Measurements from ENCODE around the gene KCND2. TPM values are rescaled to one million over a fixed set of nuclear protein-coding genes. Genes with fewer than 3 reads are reported as not detected.

KCND2 gene
- total and polyA plus RNA-seq, 2 of the 8 experiments (the other 6 are each of a cell fraction or from before 2014, with no cell fraction given): 4.6 to 7.7 TPM

- H3K27ac ChIP-seq (ENCODE audit: low read depth, low read length): no peak overlapping the region
- H3K56ac ChIP-seq (replicated peaks; ENCODE audit: insufficient read length, low read depth, low read length): no peak overlapping the region
- H3K23ac ChIP-seq (ENCODE audit: insufficient read length): no peak overlapping the region
- no peak for FAIRE-seq
- H3K4me2 ChIP-seq (ENCODE audit: insufficient read depth in 1 of 2, low read depth in 2 of 2, low read length in 2 of 2): no peak overlapping the region
- H3K79me1 ChIP-seq (ENCODE audit: low read depth, low read length): no peaks in the 10 kb centered on the region
- no peak overlapping the region for H2BK15ac ChIP-seq (ENCODE audit: low read length)
- H2BK12ac ChIP-seq (ENCODE audit: low read depth, low read length): no peak overlapping the region
- no peak for DNase-seq (ENCODE audit: low read depth in 1 of 2, low spot score in 2 of 2)
- H3K4me1 ChIP-seq (replicated peaks in 1 of 4; ENCODE audit: control insufficient read depth in 3 of 4, insufficient read depth in 4 of 4, low read length in 3 of 4): peaks cover 0 to 2% (median 0%) of the 10 kb centered on the region in 4 experiments; a peak in 2 of 7 replicates
- no peak overlapping the region for H3K4ac ChIP-seq (replicated peaks; ENCODE audit: insufficient read length, low read depth, low read length)
- H2AFZ ChIP-seq (ENCODE audit: low read length): no peak overlapping the region
- no peak overlapping the region for H3K4me3 ChIP-seq (ENCODE audit: extremely low read depth in 1 of 4, insufficient read depth in 2 of 4, low read depth in 3 of 4, low read length in 4 of 4)
- no peaks in the 10 kb centered on the region for H3K36me3 ChIP-seq (ENCODE audit: control insufficient read depth in 2 of 4, insufficient read depth in 4 of 4, low read length in 3 of 4)
- H3K23me2 ChIP-seq (ENCODE audit: low read depth, low read length): no peaks in the 10 kb centered on the region; the same call in 1 of the 2 replicates
- H3K18ac ChIP-seq (ENCODE audit: extremely low read depth, low read length): no peak overlapping the region
- 91% methylated on average over 2 of the region's 2 CpGs; no CpG with 5 or more reads in 1 of the 2 experiments for WGBS, 2 experiments (ENCODE audit: extremely low coverage in 1 of 2, insufficient coverage in 1 of 2, insufficient read length in 1 of 2, insufficient replicate concordance in 2 of 2, low coverage in 1 of 2, low lambda C conversion rate in 2 of 2, missing lambda C conversion rate in 1 of 2)
- no peak overlapping the region for H2AK5ac ChIP-seq (ENCODE audit: low read depth, low read length)
- no peaks in the 10 kb centered on the region for H3K79me2 ChIP-seq (ENCODE audit: control insufficient read depth in 1 of 2, insufficient read depth in 2 of 2, low read length in 2 of 2)
- H3K9me3 ChIP-seq (ENCODE audit: insufficient read depth in 2 of 2, low read depth in 1 of 2, low read length in 1 of 2): no peaks in the 10 kb centered on the region
- no peak overlapping the region for H4K8ac ChIP-seq (ENCODE audit: extremely low read depth, insufficient read depth, low read length)
- TF ChIP-seq RAD21 (IDR thresholded peaks at IDR 0.05 in 1 of 2, conservative IDR thresholded peaks at IDR 0.05 in 1 of 2; ENCODE audit: low read depth in 2 of 2, low read length in 2 of 2) (no peak), TAF7 (optimal IDR thresholded peaks at IDR 0.05; ENCODE audit: borderline replicate concordance, low read depth, low read length) (no peak)
- no peak overlapping the region for H2BK5ac ChIP-seq (ENCODE audit: low read depth, low read length)
- H4K20me1 ChIP-seq (replicated peaks in 1 of 2; ENCODE audit: control insufficient read depth in 1 of 2, insufficient read depth in 2 of 2, low read length in 2 of 2): no peaks in the 10 kb centered on the region
- no peaks in the 10 kb centered on the region for H3K27me3 ChIP-seq (replicated peaks in 1 of 4; ENCODE audit: control insufficient read depth in 3 of 4, extremely low read depth in 1 of 4, insufficient read depth in 3 of 4, low read length in 3 of 4)
- no peak overlapping the region for H4K5ac ChIP-seq (ENCODE audit: insufficient read length, low read depth, low read length)
- no peak overlapping the region for H3K14ac ChIP-seq (ENCODE audit: insufficient read length)
- H3K9ac ChIP-seq (replicated peaks in 1 of 4; ENCODE audit: extremely low read depth in 1 of 4, low read depth in 3 of 4, low read length in 3 of 4): no peak overlapping the region
- no peak overlapping the region for H2BK20ac ChIP-seq (ENCODE audit: low read length)
- no peak overlapping the region for H2BK120ac ChIP-seq (replicated peaks; ENCODE audit: low read depth, low read length)
- CTCF ChIA-PET (ENCODE audit: partially characterized antibody): no interaction called here
- POLR2A ChIA-PET (ENCODE audit: partially characterized antibody): no interaction called here
- H4K91ac ChIP-seq (replicated peaks; ENCODE audit: insufficient read length, low read length): no peak overlapping the region
Observed at GRCh38 chr7:120588862-120589261, 315.9 kb downstream of the KCND2 start.
